ENCODE measurements around the gene KBTBD12.

Gene KBTBD12

GRCh38 chr3:127982155-127982554, 67.1 kb downstream of the KBTBD12 start:
- H3K4me3 ChIP-seq (replicated peaks; ENCODE audit: low read depth, low read length), result no peak overlapping the region
- DNase-seq (ENCODE audit: low read depth), result no peak
- no peak for TF ChIP-seq CTCF (IDR thresholded peaks at IDR 0.05; ENCODE audit: low read length, missing control alignments)

- no peak for TF ChIP-seq CTCF (IDR thresholded peaks at IDR 0.05; ENCODE audit: low read length, missing control alignments)
- no peak overlapping the region for H3K4me3 ChIP-seq (replicated peaks; ENCODE audit: low read depth, low read length)
- no peak for DNase-seq (ENCODE audit: low read depth)
These were observed 69.4 kb downstream of the KBTBD12 start for GRCh38 chr3:127984241-127984975.

- no peak for TF ChIP-seq CTCF (IDR thresholded peaks at IDR 0.05; ENCODE audit: low read length, missing control alignments)
- H3K4me3 ChIP-seq (replicated peaks; ENCODE audit: low read depth, low read length), result no peak overlapping the region
- DNase-seq (ENCODE audit: low read depth), result no peak
These were observed 70.2 kb downstream of the KBTBD12 start for GRCh38 chr3:127985216-127985615.

- no peak for TF ChIP-seq CTCF (IDR thresholded peaks at IDR 0.05; ENCODE audit: low read length, missing control alignments)
- no peak overlapping the region for H3K4me3 ChIP-seq (replicated peaks; ENCODE audit: low read depth, low read length)
These were observed 70.7 kb downstream of the KBTBD12 start for GRCh38 chr3:127985655-127986225.

GRCh38 chr3:127986803-127987202, 71.8 kb downstream of the KBTBD12 start:
- TF ChIP-seq CTCF (IDR thresholded peaks at IDR 0.05; ENCODE audit: low read length, missing control alignments), result no peak
- no peak for DNase-seq (ENCODE audit: low read depth)
- H3K4me3 ChIP-seq (replicated peaks; ENCODE audit: low read depth, low read length), result no peak overlapping the region

More at GRCh38 chr3:127985655-127986225, 70.7 kb downstream of the KBTBD12 start:
- no peak for DNase-seq (ENCODE audit: low read depth)

- H3K4me3 ChIP-seq (replicated peaks; ENCODE audit: low read depth, low read length), result no peak overlapping the region
- DNase-seq (ENCODE audit: low read depth), result no peak
- TF ChIP-seq CTCF (IDR thresholded peaks at IDR 0.05; ENCODE audit: low read length, missing control alignments), result no peak
These were observed 72.4 kb downstream of the KBTBD12 start for GRCh38 chr3:127987309-127987995.

All from fibroblast of pulmonary artery (primary cell).